ENCODE results near the gene JARID2.

DNA sequence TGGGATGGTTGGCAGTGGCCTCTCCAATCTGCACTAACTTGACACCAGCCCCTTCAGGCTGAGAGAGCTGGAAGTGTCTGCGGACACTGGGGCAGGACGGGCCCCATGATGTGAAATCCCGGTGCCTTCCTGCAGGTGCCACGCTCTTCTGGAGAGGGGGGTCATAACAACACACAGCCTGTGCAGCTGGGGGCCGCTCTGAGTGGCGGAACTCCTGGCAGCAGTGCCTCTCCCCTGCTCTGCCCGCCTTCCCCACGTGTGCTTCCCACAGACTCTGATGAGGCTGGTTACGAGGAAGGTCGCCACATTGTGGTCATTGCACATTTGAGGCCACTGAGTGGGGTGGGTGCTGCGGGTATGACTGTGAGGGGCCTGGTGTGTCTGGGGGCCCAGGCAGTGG, 271.7 kb downstream of the JARID2 start:
- TF ChIP-seq, protein P1, sequence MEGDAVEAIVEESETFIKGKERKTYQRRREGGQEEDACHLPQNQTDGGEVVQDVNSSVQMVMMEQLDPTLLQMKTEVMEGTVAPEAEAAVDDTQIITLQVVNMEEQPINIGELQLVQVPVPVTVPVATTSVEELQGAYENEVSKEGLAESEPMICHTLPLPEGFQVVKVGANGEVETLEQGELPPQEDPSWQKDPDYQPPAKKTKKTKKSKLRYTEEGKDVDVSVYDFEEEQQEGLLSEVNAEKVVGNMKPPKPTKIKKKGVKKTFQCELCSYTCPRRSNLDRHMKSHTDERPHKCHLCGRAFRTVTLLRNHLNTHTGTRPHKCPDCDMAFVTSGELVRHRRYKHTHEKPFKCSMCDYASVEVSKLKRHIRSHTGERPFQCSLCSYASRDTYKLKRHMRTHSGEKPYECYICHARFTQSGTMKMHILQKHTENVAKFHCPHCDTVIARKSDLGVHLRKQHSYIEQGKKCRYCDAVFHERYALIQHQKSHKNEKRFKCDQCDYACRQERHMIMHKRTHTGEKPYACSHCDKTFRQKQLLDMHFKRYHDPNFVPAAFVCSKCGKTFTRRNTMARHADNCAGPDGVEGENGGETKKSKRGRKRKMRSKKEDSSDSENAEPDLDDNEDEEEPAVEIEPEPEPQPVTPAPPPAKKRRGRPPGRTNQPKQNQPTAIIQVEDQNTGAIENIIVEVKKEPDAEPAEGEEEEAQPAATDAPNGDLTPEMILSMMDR (IDR thresholded peaks at IDR 0.05; ENCODE audit: low read depth, low read length, missing input control): no peak
- TF ChIP-seq TAF1 (conservative IDR thresholded peaks at IDR 0.05) (no peak), GABPA (IDR thresholded peaks at IDR 0.05 in 1 of 2, conservative IDR thresholded peaks at IDR 0.05 in 1 of 2) (no peak), EGR1 (IDR thresholded peaks at IDR 0.05; ENCODE audit: low read depth in 2 of 2) (no peak), RXRA (IDR thresholded peaks at IDR 0.05) (no peak), YY1 (IDR thresholded peaks at IDR 0.05) (no peak), SP1 (IDR thresholded peaks at IDR 0.05) (no peak), JUND (IDR thresholded peaks at IDR 0.05) (no peak), RAD21 (IDR thresholded peaks at IDR 0.05) (no peak)
- TF ChIP-seq, protein P2, sequence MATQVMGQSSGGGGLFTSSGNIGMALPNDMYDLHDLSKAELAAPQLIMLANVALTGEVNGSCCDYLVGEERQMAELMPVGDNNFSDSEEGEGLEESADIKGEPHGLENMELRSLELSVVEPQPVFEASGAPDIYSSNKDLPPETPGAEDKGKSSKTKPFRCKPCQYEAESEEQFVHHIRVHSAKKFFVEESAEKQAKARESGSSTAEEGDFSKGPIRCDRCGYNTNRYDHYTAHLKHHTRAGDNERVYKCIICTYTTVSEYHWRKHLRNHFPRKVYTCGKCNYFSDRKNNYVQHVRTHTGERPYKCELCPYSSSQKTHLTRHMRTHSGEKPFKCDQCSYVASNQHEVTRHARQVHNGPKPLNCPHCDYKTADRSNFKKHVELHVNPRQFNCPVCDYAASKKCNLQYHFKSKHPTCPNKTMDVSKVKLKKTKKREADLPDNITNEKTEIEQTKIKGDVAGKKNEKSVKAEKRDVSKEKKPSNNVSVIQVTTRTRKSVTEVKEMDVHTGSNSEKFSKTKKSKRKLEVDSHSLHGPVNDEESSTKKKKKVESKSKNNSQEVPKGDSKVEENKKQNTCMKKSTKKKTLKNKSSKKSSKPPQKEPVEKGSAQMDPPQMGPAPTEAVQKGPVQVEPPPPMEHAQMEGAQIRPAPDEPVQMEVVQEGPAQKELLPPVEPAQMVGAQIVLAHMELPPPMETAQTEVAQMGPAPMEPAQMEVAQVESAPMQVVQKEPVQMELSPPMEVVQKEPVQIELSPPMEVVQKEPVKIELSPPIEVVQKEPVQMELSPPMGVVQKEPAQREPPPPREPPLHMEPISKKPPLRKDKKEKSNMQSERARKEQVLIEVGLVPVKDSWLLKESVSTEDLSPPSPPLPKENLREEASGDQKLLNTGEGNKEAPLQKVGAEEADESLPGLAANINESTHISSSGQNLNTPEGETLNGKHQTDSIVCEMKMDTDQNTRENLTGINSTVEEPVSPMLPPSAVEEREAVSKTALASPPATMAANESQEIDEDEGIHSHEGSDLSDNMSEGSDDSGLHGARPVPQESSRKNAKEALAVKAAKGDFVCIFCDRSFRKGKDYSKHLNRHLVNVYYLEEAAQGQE (IDR thresholded peaks at IDR 0.05): no peak
- TF ChIP-seq, protein P3, sequence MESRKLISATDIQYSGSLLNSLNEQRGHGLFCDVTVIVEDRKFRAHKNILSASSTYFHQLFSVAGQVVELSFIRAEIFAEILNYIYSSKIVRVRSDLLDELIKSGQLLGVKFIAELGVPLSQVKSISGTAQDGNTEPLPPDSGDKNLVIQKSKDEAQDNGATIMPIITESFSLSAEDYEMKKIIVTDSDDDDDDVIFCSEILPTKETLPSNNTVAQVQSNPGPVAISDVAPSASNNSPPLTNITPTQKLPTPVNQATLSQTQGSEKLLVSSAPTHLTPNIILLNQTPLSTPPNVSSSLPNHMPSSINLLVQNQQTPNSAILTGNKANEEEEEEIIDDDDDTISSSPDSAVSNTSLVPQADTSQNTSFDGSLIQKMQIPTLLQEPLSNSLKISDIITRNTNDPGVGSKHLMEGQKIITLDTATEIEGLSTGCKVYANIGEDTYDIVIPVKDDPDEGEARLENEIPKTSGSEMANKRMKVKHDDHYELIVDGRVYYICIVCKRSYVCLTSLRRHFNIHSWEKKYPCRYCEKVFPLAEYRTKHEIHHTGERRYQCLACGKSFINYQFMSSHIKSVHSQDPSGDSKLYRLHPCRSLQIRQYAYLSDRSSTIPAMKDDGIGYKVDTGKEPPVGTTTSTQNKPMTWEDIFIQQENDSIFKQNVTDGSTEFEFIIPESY (IDR thresholded peaks at IDR 0.05): no peak
- TF ChIP-seq, protein P4, sequence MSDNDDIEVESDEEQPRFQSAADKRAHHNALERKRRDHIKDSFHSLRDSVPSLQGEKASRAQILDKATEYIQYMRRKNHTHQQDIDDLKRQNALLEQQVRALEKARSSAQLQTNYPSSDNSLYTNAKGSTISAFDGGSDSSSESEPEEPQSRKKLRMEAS (IDR thresholded peaks at IDR 0.05): no peak

Measured in liver (tissue), 3 donors.